SK-N-MC (cell line): ENCODE measurements around the gene UMPS.
"Not testable (repeated sequence)": the region's sequence is repeated elsewhere in the genome, so short reads cannot be mapped to it uniquely, and the experiment has no call there.

Source experiments
- DNase-seq: peaks from one replicate; pipeline ENCODE4 v3.0.0-alpha.2; 2011; ENCODE audit warnings: low read depth, low spot score
- H3K27ac ChIP-seq: fragments of 200-600 bp; sonication (generic); 2 replicates; pipeline ENCODE4 v1.5.1; 2016; ENCODE audit warnings: mixed run types
- H3K36me3 ChIP-seq: fragments of 200-600 bp; sonication (generic); 2 replicates; pipeline ENCODE4 v1.6.1; 2017; ENCODE audit warnings: antibody characterized with exemption, low read length, mixed read lengths; ENCODE audit not compliant: insufficient read depth
- H3K4me3 ChIP-seq: fragments of 200-600 bp; sonication (generic); 2 replicates; pipeline ENCODE4 v1.5.1; 2016
- H3K9ac ChIP-seq: fragments of 200-600 bp; sonication (generic); 2 replicates; pipeline ENCODE4 v1.8.0; 2017; ENCODE audit warnings: mixed run types, mixed read lengths; ENCODE audit not compliant: insufficient read length
- H3K9me3 ChIP-seq: fragments of 200-600 bp; sonication (generic); 2 replicates; pipeline ENCODE4 v1.6.1; 2017; ENCODE audit warnings: low read depth, mild to moderate bottlenecking, antibody characterized with exemption, low read length, moderate library complexity, mixed read lengths
- EZH2 ChIP-seq: fragments of 200-600 bp; sonication (generic); IDR thresholded peaks from one replicate; pipeline ENCODE4 v1.6.1; 2017; ENCODE audit warnings: antibody characterized with exemption
- FOXP2 ChIP-seq: optimal IDR thresholded peaks from 2 replicates; pipeline ENCODE3; 2011; ENCODE audit warnings: mild to moderate bottlenecking, moderate library complexity; ENCODE audit not compliant: insufficient read depth; ENCODE audit errors: extremely low read length, control extremely low read depth
- POLR2AphosphoS5 ChIP-seq: IDR thresholded peaks from 2 replicates; pipeline ENCODE4 v1.6.1; 2012; ENCODE audit warnings: mild to moderate bottlenecking, low read depth, low read length, borderline replicate concordance

The UMPS gene

GRCh38 chr3:124784686-124785382 is 54.6 kb downstream of the UMPS start:
- no peak for TF ChIP-seq EZH2
- no peak for TF ChIP-seq FOXP2
- no peak for TF ChIP-seq POLR2AphosphoS5
- Histone ChIP-seq H3K9me3 (no peaks in the 10 kb centered on the region), H3K27ac (no peak overlapping the region), H3K36me3 (no peaks in the 10 kb centered on the region), H3K9ac (no peak overlapping the region), H3K4me3 (no peak overlapping the region)
- no peak for DNase-seq

- no peak for TF ChIP-seq EZH2
- no peak for TF ChIP-seq FOXP2
- no peak for TF ChIP-seq POLR2AphosphoS5
- Histone ChIP-seq H3K36me3 (no peaks in the 10 kb centered on the region), H3K9me3 (no peaks in the 10 kb centered on the region), H3K9ac (no peak overlapping the region), H3K4me3 (no peak overlapping the region), H3K27ac (peak overlapping the region; percentile 76)
- DNase-seq, result no peak
Observed at GRCh38 chr3:124785973-124786372, 55.7 kb downstream of the UMPS start.

- peak overlapping the region; percentile 16 for H3K9ac ChIP-seq
- DNase-seq, result no peak
- no peaks in the 10 kb centered on the region for H3K36me3 ChIP-seq
- no peaks in the 10 kb centered on the region for H3K9me3 ChIP-seq
- no peak overlapping the region for H3K4me3 ChIP-seq
- H3K27ac ChIP-seq, result peak overlapping the region; percentile 76
- no peak for TF ChIP-seq FOXP2
- no peak for TF ChIP-seq POLR2AphosphoS5
- no peak for TF ChIP-seq EZH2
Observed at GRCh38 chr3:124786511-124787241, 56.4 kb downstream of the UMPS start.

- H3K27ac ChIP-seq, result peak overlapping the region; percentile 76
- H3K9ac ChIP-seq, result no peak overlapping the region
- no peak for DNase-seq
- no peaks in the 10 kb centered on the region for H3K36me3 ChIP-seq
- no peaks in the 10 kb centered on the region for H3K9me3 ChIP-seq
- no peak overlapping the region for H3K4me3 ChIP-seq
- no peak for TF ChIP-seq EZH2
- no peak for TF ChIP-seq FOXP2
- no peak for TF ChIP-seq POLR2AphosphoS5
Observed at GRCh38 chr3:124787476-124788195, 57.4 kb downstream of the UMPS start.

- TF ChIP-seq POLR2AphosphoS5, result no peak
- TF ChIP-seq FOXP2, result no peak
- no peak for TF ChIP-seq EZH2
- no peaks in the 10 kb centered on the region for H3K9me3 ChIP-seq
- H3K27ac ChIP-seq, result peak overlapping the region; percentile 43
- DNase-seq, result no peak
- no peaks in the 10 kb centered on the region for H3K36me3 ChIP-seq
- no peak overlapping the region for H3K9ac ChIP-seq
- no peak overlapping the region for H3K4me3 ChIP-seq
Observed at GRCh38 chr3:124788254-124788745, 58.0 kb downstream of the UMPS start.

GRCh38 chr3:124789103-124789502 is 58.9 kb downstream of the UMPS start:
- H3K4me3 ChIP-seq, H3K36me3 ChIP-seq, DNase-seq, H3K9ac ChIP-seq, H3K9me3 ChIP-seq: not testable (repeated sequence)
- peak overlapping the region; percentile 43 for H3K27ac ChIP-seq

GRCh38 chr3:124791142-124791541 is 60.9 kb downstream of the UMPS start:
- Histone ChIP-seq H3K27ac (peak overlapping the region; percentile 97), H3K9ac (peak overlapping the region; percentile 49), H3K4me3 (peak overlapping the region; percentile 66), H3K36me3 (peaks cover 6% of the 10 kb centered on the region; the same call in 1 of the 2 replicates), H3K9me3 (no peaks in the 10 kb centered on the region)
- no peak for TF ChIP-seq FOXP2
- no peak for TF ChIP-seq POLR2AphosphoS5
- TF ChIP-seq EZH2, result no peak
- no peak for DNase-seq

GRCh38 chr3:124791639-124792151 is 61.4 kb downstream of the UMPS start:
- Histone ChIP-seq H3K27ac (peak overlapping the region; percentile 97), H3K4me3 (peak overlapping the region; percentile 66), H3K9ac (peak overlapping the region; percentile 49), H3K36me3 (peaks cover 10% of the 10 kb centered on the region; the same call in 1 of the 2 replicates), H3K9me3 (no peaks in the 10 kb centered on the region)
- peak; percentile 87 for DNase-seq
- TF ChIP-seq POLR2AphosphoS5 (peak; percentile 87), EZH2 (no peak), FOXP2 (peak; percentile 97)
